Renal cortical epithelial cell (primary cell): ENCODE measurements around the gene GP1BA. TPM values are rescaled to one million over a fixed set of nuclear protein-coding genes. Genes with fewer than 3 reads are reported as not detected.

ENCODE experiments used
- DNase-seq: peaks from one replicate; pipeline ENCODE4 v3.0.0-alpha.2; 2011; ENCODE audit warnings: low read depth
- total RNA-seq: library from RNA; depleted of rRNA; stranded (reverse); fragments of >200 nt; gene quantifications from 2 replicates; pipeline ENCODE4 v1.2.3, GENCODE V29; 2014

GP1BA gene
- total RNA-seq, 1 donor from 2014 or later = not detected

- no peak for DNase-seq
Observed at GRCh38 chr17:4938688-4939545, 6.8 kb downstream of the GP1BA start.

GRCh38 chr17:4939546-4939795, 7.4 kb downstream of the GP1BA start:
- no peak for DNase-seq

- DNase-seq = peak; percentile 99
Observed at GRCh38 chr17:4939796-4940554, 7.9 kb downstream of the GP1BA start, which contains the start of the genes RNF167 and SLC25A11. TSS of gene RNF167 (plus strand) at chr17:4940268. CDS start at chr17:4940910, 642 bp downstream. TSS of gene SLC25A11 (minus strand) at chr17:4940046. CDS start at chr17:4939910, 136 bp downstream.

DNA sequence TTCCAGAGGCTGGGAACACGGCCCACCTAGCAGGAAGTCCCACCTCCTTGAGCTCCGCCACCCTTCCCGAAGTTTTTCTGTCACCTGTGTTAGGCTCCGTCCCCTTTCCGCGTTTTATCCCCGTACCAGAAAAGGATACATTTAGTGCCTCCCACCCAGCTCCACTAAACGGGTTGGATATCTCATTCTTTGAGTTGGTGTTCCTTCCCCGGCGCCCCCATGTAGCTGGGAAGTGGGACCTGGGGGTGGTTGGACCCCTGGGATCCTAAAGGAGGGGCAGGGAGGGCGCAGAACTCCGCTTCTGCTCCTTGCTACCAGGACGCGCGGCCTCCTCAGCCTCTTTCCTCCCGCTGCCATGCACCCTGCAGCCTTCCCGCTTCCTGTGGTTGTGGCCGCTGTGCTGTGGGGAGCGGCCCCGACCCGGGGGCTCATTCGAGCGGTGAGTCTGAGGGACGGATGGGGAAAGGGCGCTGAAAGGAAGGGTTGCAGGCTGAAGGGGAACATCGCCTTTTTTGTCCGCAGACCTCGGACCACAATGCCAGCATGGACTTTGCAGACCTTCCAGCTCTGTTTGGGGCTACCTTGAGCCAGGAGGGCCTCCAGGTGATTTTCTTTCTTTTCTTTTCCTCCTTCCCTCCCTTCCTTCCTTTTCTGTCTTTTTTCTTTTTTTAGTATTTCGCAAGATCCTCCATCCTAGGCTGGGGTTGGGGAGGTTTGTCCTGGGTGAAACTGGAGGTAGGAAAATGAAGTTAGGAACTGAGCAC, 8.7 kb downstream of the GP1BA start:
- no peak for DNase-seq

- no peak for DNase-seq
Observed at GRCh38 chr17:4941319-4941610, 9.2 kb downstream of the GP1BA start.

- no peak for DNase-seq
Observed at GRCh38 chr17:4942760-4943508, 10.9 kb downstream of the GP1BA start.

GRCh38 chr17:4944163-4944553, 12.1 kb downstream of the GP1BA start:
- DNase-seq = no peak

DNA sequence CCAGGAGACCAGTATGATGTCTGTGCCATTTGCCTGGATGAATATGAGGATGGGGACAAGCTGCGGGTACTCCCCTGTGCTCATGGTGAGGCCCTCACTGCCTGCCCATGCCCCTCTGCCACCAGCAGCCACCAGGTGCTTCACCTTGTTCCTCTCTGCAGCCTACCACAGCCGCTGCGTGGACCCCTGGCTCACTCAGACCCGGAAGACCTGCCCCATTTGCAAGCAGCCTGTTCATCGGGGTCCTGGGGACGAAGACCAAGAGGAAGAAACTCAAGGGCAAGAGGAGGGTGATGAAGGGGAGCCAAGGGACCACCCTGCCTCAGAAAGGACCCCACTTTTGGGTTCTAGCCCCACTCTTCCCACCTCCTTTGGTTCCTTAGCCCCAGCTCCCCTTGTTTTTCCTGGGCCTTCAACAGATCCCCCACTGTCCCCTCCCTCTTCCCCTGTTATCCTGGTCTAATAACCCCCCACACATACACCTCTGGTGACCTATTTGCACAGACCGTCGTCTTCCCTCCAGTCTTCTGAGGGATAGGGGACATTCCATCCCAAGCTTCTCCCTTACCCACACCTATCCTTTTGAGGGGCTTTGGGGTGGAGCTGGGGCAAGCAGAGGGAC, 12.6 kb downstream of the GP1BA start:
- DNase-seq = no peak

DNA sequence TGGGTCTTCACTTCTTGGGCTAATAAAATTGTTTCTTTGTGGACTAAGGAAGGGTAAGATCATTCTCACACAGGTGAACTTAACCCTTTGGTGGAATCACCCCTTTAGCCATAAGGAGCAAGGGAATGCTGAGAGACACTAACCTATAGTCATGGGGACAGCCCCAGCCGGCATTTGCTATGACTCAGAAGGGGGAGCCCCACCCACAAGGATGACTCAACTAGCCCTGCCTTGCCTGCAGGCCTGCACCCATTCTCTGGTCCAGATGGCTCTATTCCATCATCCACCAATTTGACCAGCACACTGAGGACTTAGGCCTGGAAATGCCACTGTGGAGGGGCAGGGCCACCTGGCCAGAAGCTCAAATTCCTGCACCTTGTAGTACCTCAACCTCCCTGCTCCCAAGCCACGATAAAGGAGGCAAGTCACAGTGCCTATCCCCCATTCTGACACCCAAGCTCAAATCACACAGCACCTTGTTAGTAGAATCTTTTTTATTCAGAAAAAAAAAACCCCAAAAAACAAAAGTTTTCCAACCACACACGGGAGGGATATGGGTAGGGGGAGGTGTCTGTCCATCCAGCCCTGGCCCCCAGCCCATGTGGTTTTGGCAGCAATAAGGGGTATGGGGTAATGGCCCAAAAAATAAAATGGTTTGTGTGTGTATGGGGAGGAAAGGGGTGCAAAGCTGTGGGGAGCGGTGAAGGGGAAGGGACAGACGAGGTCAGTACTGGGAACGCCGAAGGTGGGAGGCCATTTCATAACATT, 13.3 kb downstream of the GP1BA start:
- DNase-seq = peak; percentile 79

GRCh38 chr17:4945944-4946280, 13.8 kb downstream of the GP1BA start:
- no peak for DNase-seq

GRCh38 chr17:4946312-4946976, 14.4 kb downstream of the GP1BA start:
- DNase-seq = no peak

GRCh38 chr17:4947010-4947410, 14.9 kb downstream of the GP1BA start:
- DNase-seq = no peak

GRCh38 chr17:4947411-4948165, 15.5 kb downstream of the GP1BA start:
- no peak for DNase-seq

- DNase-seq = peak; percentile 76
Observed at GRCh38 chr17:4948166-4948930, 16.3 kb downstream of the GP1BA start, which contains the start of gene PFN1. TSS of gene PFN1 (minus strand) at chr17:4948530. CDS start at chr17:4948394, 136 bp downstream.

DNA sequence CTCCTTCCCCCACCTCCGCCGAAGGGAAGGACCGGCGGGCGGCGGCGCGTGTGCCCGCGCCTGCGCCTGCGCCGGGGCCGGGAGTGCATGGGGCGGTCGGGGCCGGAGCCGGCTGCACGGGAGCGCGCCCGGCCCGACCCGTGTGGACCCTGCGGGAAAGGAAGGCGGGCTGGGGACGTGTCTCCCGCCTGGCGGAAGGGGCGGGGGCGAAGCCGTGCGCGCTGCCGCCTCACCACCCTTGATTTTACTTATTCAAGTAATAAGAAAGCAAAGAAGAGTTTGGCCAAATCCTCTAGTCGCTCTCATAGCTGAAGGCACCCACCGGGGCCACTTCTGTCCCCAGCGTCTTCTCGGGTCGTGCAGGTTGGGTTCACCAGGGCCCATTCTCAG, 16.8 kb downstream of the GP1BA start:
- DNase-seq = peak; percentile 57

GRCh38 chr17:4949321-4950074, 17.4 kb downstream of the GP1BA start:
- DNase-seq = peak; percentile 62

DNA sequence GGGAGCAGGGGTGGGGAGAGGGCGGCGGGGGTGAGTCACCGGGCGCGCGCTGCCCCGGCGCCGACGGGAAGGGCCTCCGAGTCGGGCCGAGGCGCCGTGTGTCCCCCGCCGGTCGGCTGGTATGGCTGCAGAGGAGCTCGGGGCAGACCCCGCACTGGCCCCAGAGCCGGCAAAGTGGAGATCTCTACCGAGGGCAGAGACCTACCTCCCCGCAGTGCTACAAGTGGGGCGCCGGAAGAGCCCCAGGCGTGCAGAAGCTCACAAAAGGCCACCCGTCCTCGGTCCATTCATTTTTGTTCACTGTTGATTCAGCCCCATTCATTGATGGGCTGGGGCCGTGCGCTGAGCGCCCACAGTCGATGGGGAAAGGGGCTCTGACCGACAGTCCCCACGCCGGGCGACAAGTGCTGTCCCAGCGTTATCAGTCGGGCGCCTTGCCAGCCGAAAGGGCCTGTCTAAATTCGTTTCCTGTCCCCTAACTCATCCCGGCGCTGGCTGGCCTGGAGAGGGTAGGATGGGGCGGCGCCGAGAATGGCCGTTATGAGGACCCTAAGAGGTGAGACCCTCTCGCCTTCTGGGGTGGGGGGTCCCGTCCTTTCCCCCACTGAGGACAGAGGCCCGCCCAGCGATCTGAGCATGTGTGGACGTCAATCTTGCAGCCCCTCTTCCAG, 18.1 kb downstream of the GP1BA start:
- no peak for DNase-seq
